HG02759 (cell line): ENCODE data around the gene SLC6A2.
"Not testable (repeated sequence)": the region's sequence is repeated elsewhere in the genome, so short reads cannot be mapped to it uniquely, and the experiment has no call there.

Experiments used
- ATAC-seq: cut with Tn5 transposase; IDR thresholded peaks from one replicate; pipeline ENCODE4 v1.9.1; 2021; ENCODE audit warnings: mild to moderate bottlenecking, moderate library complexity; ENCODE audit not compliant: unreplicated experiment

The SLC6A2 gene

GRCh38 chr16:55753145-55753631 lies 97.4 kb downstream of the SLC6A2 start:
- ATAC-seq, result not testable (repeated sequence)
